ENCODE results near the gene FSIP1.
"Not testable (repeated sequence)": the region's sequence is repeated elsewhere in the genome, so short reads cannot be mapped to it uniquely, and the experiment has no call there.

FSIP1 gene

GRCh38 chr15:39782441-39783138 is at the start of gene FSIP1:
FSIP1 (minus strand) TSS chr15:39782841; CDS start chr15:39776524, 6,317 bp downstream.
- DNase-seq, result peak; percentile 76 to 80

- DNase-seq, result no peak
These were observed 47.5 kb upstream of the FSIP1 start for GRCh38 chr15:39830166-39830565.

GRCh38 chr15:39828374-39828931 is 45.8 kb upstream of the FSIP1 start:
- DNase-seq, result peak; percentile 3 to 14

- no peak for DNase-seq
These were observed 44.3 kb upstream of the FSIP1 start for GRCh38 chr15:39826975-39827374.

GRCh38 chr15:39823634-39824033 is 41.0 kb upstream of the FSIP1 start:
- no peak for DNase-seq

GRCh38 chr15:39820050-39820602 is 37.5 kb upstream of the FSIP1 start:
- DNase-seq, result no peak

- DNase-seq, result no peak
These were observed 36.9 kb upstream of the FSIP1 start for GRCh38 chr15:39819533-39819932.

- DNase-seq, result no peak
These were observed 35.3 kb upstream of the FSIP1 start for GRCh38 chr15:39817892-39818291.

- no peak for DNase-seq
These were observed 31.8 kb upstream of the FSIP1 start for GRCh38 chr15:39814489-39814888.

- not testable (repeated sequence) for DNase-seq
These were observed 30.0 kb upstream of the FSIP1 start for GRCh38 chr15:39812651-39813050.

- DNase-seq, result no peak
These were observed 26.3 kb upstream of the FSIP1 start for GRCh38 chr15:39808909-39809308.

- no peak for DNase-seq
These were observed 25.1 kb upstream of the FSIP1 start for GRCh38 chr15:39807791-39808190.

- DNase-seq, result no peak
These were observed 21.4 kb upstream of the FSIP1 start for GRCh38 chr15:39804026-39804425.

- DNase-seq, result no peak
These were observed 20.4 kb upstream of the FSIP1 start for GRCh38 chr15:39803016-39803415.

- DNase-seq, result no peak
These were observed 19.1 kb upstream of the FSIP1 start for GRCh38 chr15:39801641-39802309.

GRCh38 chr15:39799552-39800011 is 16.9 kb upstream of the FSIP1 start:
- DNase-seq, result no peak

- DNase-seq, result no peak
These were observed 15.7 kb upstream of the FSIP1 start for GRCh38 chr15:39798382-39798781.

GRCh38 chr15:39797407-39797806 is 14.8 kb upstream of the FSIP1 start:
- no peak for DNase-seq

- DNase-seq, result no peak
These were observed 14.0 kb upstream of the FSIP1 start for GRCh38 chr15:39796601-39797000.

- DNase-seq, result no peak
These were observed 12.8 kb upstream of the FSIP1 start for GRCh38 chr15:39795486-39795885.

GRCh38 chr15:39794954-39795353 is 12.3 kb upstream of the FSIP1 start:
- no peak for DNase-seq

- no peak for DNase-seq
These were observed 11.3 kb upstream of the FSIP1 start for GRCh38 chr15:39793923-39794322.

- DNase-seq, result no peak
These were observed 10.2 kb upstream of the FSIP1 start for GRCh38 chr15:39792844-39793335.
